ENCODE results near the gene CREB3.

- no peak for TF ChIP-seq CTCF (conservative IDR thresholded peaks at IDR 0.05; ENCODE audit: low read depth, low read length)
- TF ChIP-seq CEBPB (IDR thresholded peaks at IDR 0.05; ENCODE audit: low read depth, low read length) = no peak
- no peak for TF ChIP-seq FOS (IDR thresholded peaks at IDR 0.05; ENCODE audit: low read depth, low read length)
- TF ChIP-seq POLR2A (IDR thresholded peaks at IDR 0.05; ENCODE audit: low read depth, low read length) = no peak
- no peak for TF ChIP-seq BHLHE40 (IDR thresholded peaks at IDR 0.05; ENCODE audit: low read depth, low read length)
- TF ChIP-seq USF2 (IDR thresholded peaks at IDR 0.05; ENCODE audit: low read depth, low read length) = no peak
- no peak for TF ChIP-seq RAD21 (IDR thresholded peaks at IDR 0.05; ENCODE audit: low read length)
- no peak for TF ChIP-seq SMC3 (IDR thresholded peaks at IDR 0.05; ENCODE audit: low read depth, low read length)
- TF ChIP-seq ELK1 (IDR thresholded peaks at IDR 0.05; ENCODE audit: borderline replicate concordance, low read depth, low read length) = no peak
- no peak for TF ChIP-seq MAFK (IDR thresholded peaks at IDR 0.05; ENCODE audit: low read depth, low read length)
Observed at GRCh38 chr9:35745569-35745968, 13.1 kb downstream of the CREB3 start.

Measured in IMR-90 (cell line).